Measurements from ENCODE around the gene SERPINB1. TPM values are rescaled to one million over a fixed set of nuclear protein-coding genes. Genes with fewer than 3 reads are reported as not detected.

The SERPINB1 gene
- total RNA-seq, 4 donors from 2014 or later = 12.6 to 41.1 (median 17.6) TPM

GRCh38 chr6:2848851-2849250 is 7.2 kb upstream of the SERPINB1 start:
- H3K4me3 ChIP-seq (ENCODE audit: low read depth, poor library complexity, severe bottlenecking) = no peak overlapping the region
- TF ChIP-seq CTCF (IDR thresholded peaks at IDR 0.05) (no peak), POLR2A (IDR thresholded peaks at IDR 0.05) (no peak)
- 53 to 62% methylated on average over 10 of the region's 10 CpGs for WGBS, 2 donors
- intact Hi-C loops (cut with DNase I; ENCODE audit: low total_unique reads) = loop anchor here (10.0 kb wide), 2 partner anchors 86 to 206 kb away; no protein-coding TSS in a partner anchor
- DNase-seq (ENCODE audit: low spot score in 2 of 2) = no peak

- no peak overlapping the region for H3K4me3 ChIP-seq (ENCODE audit: low read depth, poor library complexity, severe bottlenecking)
- DNase-seq (ENCODE audit: low spot score in 2 of 2) = no peak
- TF ChIP-seq CTCF (IDR thresholded peaks at IDR 0.05) (no peak), POLR2A (IDR thresholded peaks at IDR 0.05) (no peak)
- 55 to 60% methylated on average over 6 of the region's 6 CpGs for WGBS, 2 donors
- intact Hi-C loops (cut with DNase I; ENCODE audit: low total_unique reads) = loop anchor here (10.0 kb wide), 2 partner anchors 89 to 209 kb away; no protein-coding TSS in a partner anchor
These were observed 4.2 kb upstream of the SERPINB1 start for GRCh38 chr6:2845880-2846208.

GRCh38 chr6:2844008-2844407 is 2.3 kb upstream of the SERPINB1 start:
- intact Hi-C loops (cut with DNase I; ENCODE audit: low total_unique reads) = loop anchor here (5.0 to 10.0 kb wide), 3 partner anchors 52 to 211 kb away; no protein-coding TSS in a partner anchor
- TF ChIP-seq CTCF (IDR thresholded peaks at IDR 0.05) = no peak
- TF ChIP-seq POLR2A (IDR thresholded peaks at IDR 0.05) = no peak
- DNase-seq (ENCODE audit: low spot score in 2 of 2) = no peak
- H3K4me3 ChIP-seq (ENCODE audit: low read depth, poor library complexity, severe bottlenecking) = no peak overlapping the region

GRCh38 chr6:2843138-2843740 is 1.6 kb upstream of the SERPINB1 start:
- intact Hi-C loops (cut with DNase I; ENCODE audit: low total_unique reads) = loop anchor here (5.0 to 10.0 kb wide), 3 partner anchors 51 to 212 kb away; no protein-coding TSS in a partner anchor
- H3K4me3 ChIP-seq (ENCODE audit: low read depth, poor library complexity, severe bottlenecking) = no peak overlapping the region
- peak in 1 of 2 donors; percentile 54 for DNase-seq (ENCODE audit: low spot score in 2 of 2)
- TF ChIP-seq CTCF (IDR thresholded peaks at IDR 0.05) (no peak), POLR2A (IDR thresholded peaks at IDR 0.05) (no peak)
- WGBS, 2 donors = 13% methylated on average over 2 of the region's 2 CpGs; no CpG with 5 or more reads in 1 of the 2 donors

- no peak for TF ChIP-seq POLR2A (IDR thresholded peaks at IDR 0.05)
- no peak for TF ChIP-seq CTCF (IDR thresholded peaks at IDR 0.05)
- no peak for DNase-seq (ENCODE audit: low spot score in 2 of 2)
- 78 to 82% methylated on average over 2 of the region's 2 CpGs for WGBS, 2 donors
- no peak overlapping the region for H3K4me3 ChIP-seq (ENCODE audit: low read depth, poor library complexity, severe bottlenecking)
- intact Hi-C loops (cut with DNase I; ENCODE audit: low total_unique reads) = loop anchor here (5.0 to 10.0 kb wide), 3 partner anchors 50 to 213 kb away; no protein-coding TSS in a partner anchor
These were observed 483 bp upstream of the SERPINB1 start for GRCh38 chr6:2842139-2842552.

- TF ChIP-seq CTCF (IDR thresholded peaks at IDR 0.05) (no peak), POLR2A (IDR thresholded peaks at IDR 0.05) (no peak)
- intact Hi-C loops (cut with DNase I; ENCODE audit: low total_unique reads) = loop anchor here (5.0 to 10.0 kb wide), 3 partner anchors 48 to 214 kb away; no protein-coding TSS in a partner anchor
- WGBS, 2 donors = 65 to 66% methylated on average over 3 of the region's 3 CpGs
These were observed 958 bp downstream of the SERPINB1 start for GRCh38 chr6:2840749-2841061.

More at GRCh38 chr6:2840749-2841061, 958 bp downstream of the SERPINB1 start:
- H3K4me3 ChIP-seq (ENCODE audit: low read depth, poor library complexity, severe bottlenecking) = no peak overlapping the region
- peak in 1 of 2 donors; percentile 81 for DNase-seq (ENCODE audit: low spot score in 2 of 2)
